ENCODE results near the gene ERN1. TPM values are rescaled to one million over a fixed set of nuclear protein-coding genes. Genes with fewer than 3 reads are reported as not detected.

ERN1 gene
- total and polyA plus RNA-seq, 2 of the 8 experiments (the other 6 are each of a cell fraction or from before 2014, with no cell fraction given), result 1.8 to 3.9 TPM

- TF ChIP-seq RAD21 (IDR thresholded peaks at IDR 0.05 in 1 of 2, conservative IDR thresholded peaks at IDR 0.05 in 1 of 2; ENCODE audit: low read depth in 2 of 2, low read length in 2 of 2) (no peak), JUN (IDR thresholded peaks at IDR 0.05; ENCODE audit: low read depth, low read length) (no peak), USF2 (IDR thresholded peaks at IDR 0.05; ENCODE audit: low read length) (no peak), POLR2A (IDR thresholded peaks at IDR 0.05; ENCODE audit: control extremely low read depth in 1 of 2, low read depth in 2 of 2, low read length in 2 of 2) (peak; percentile 29 to 94), HDAC6 (IDR thresholded peaks at IDR 0.05; ENCODE audit: low read depth, low read length) (no peak), HDAC2 (IDR thresholded peaks at IDR 0.05; ENCODE audit: borderline replicate concordance in 1 of 2, low read depth in 2 of 2, low read length in 2 of 2) (no peak), RFX5 (IDR thresholded peaks at IDR 0.05; ENCODE audit: borderline replicate concordance, low read depth, low read length) (no peak), TBP (IDR thresholded peaks at IDR 0.05; ENCODE audit: low read depth, low read length) (0 out of 2 replicates have a peak, but pooled peaks have one; percentile 2), FOSL1 (IDR thresholded peaks at IDR 0.05; ENCODE audit: insufficient read depth, low read depth, low read length) (no peak), RBBP5 (IDR thresholded peaks at IDR 0.05; ENCODE audit: borderline replicate concordance, low read depth, low read length) (no peak), ZNF274 (IDR thresholded peaks at IDR 0.05; ENCODE audit: borderline replicate concordance, extremely low read depth, low read length) (no peak), CREB1 (IDR thresholded peaks at IDR 0.05) (0 out of 2 replicates have a peak, but pooled peaks have one; percentile 12)
Observed at GRCh38 chr17:64147110-64148016, 17.4 kb upstream of the ERN1 start (continued).
